H1 (cell line): ENCODE measurements around the gene GUCA2B. TPM values are rescaled to one million over a fixed set of nuclear protein-coding genes. Genes with fewer than 3 reads are reported as not detected.

ENCODE experiments used
- ATF3 ChIP-seq: IDR thresholded peaks from 2 replicates; pipeline ENCODE4 v1.6.1; 2011; ENCODE audit warnings: low read depth, mild to moderate bottlenecking, low read length; ENCODE audit not compliant: insufficient read depth
- BACH1 ChIP-seq: IDR thresholded peaks from 2 replicates; pipeline ENCODE4 v1.6.1; 2012; ENCODE audit warnings: low read length, improper control_type of control experiment
- CHD1 ChIP-seq: IDR thresholded peaks from 2 replicates; pipeline ENCODE4 v1.6.1; 2012; ENCODE audit warnings: low read depth, low read length, improper control_type of control experiment
- EGR1 ChIP-seq: IDR thresholded peaks from 2 replicates; pipeline ENCODE4 v1.6.1; 2011; ENCODE audit warnings: low read depth, low read length, borderline replicate concordance
- EP300 ChIP-seq, 2 experiments: IDR thresholded peaks; 1 replicate in 1 of 2; 2 replicates in 1 of 2; pipeline ENCODE4 v1.6.1; 2011 to 2012; ENCODE audit warnings: low read depth in 2 of 2, low read length in 2 of 2, mild to moderate bottlenecking in 2 of 2, borderline replicate concordance in 1 of 2, inconsistent platforms in 1 of 2, moderate library complexity in 1 of 2
- EZH2 ChIP-seq: fragments of 200-600 bp; sonication (generic); IDR thresholded peaks from 2 replicates; pipeline ENCODE4 v1.7.1; 2012; ENCODE audit warnings: low read depth, mild to moderate bottlenecking, moderate library complexity, low read length, inconsistent platforms; ENCODE audit not compliant: severe bottlenecking
- FOSL1 ChIP-seq: IDR thresholded peaks from 2 replicates; pipeline ENCODE4 v1.6.1; 2011; ENCODE audit warnings: mild to moderate bottlenecking, low read depth, low read length, moderate library complexity; ENCODE audit not compliant: insufficient read depth
- GABPA ChIP-seq: IDR thresholded peaks from 2 replicates; pipeline ENCODE4 v1.6.1; 2011; ENCODE audit warnings: mild to moderate bottlenecking, low read length, moderate library complexity, borderline replicate concordance; ENCODE audit not compliant: insufficient read depth
- JUN ChIP-seq: IDR thresholded peaks from 2 replicates; pipeline ENCODE4 v1.6.1; 2011; ENCODE audit warnings: low read depth, mild to moderate bottlenecking, improper control_type of control experiment, low read length
- KDM4A ChIP-seq: IDR thresholded peaks from one replicate; pipeline ENCODE4 v1.7.1; 2012; ENCODE audit warnings: low read depth, mild to moderate bottlenecking, moderate library complexity, low read length, inconsistent platforms; ENCODE audit not compliant: severe bottlenecking
- PHF8 ChIP-seq: fragments of 200-600 bp; sonication (generic); conservative IDR thresholded peaks from 2 replicates; pipeline ENCODE4 v1.7.1; 2012; ENCODE audit warnings: low read depth, mild to moderate bottlenecking, inconsistent platforms, low read length, moderate library complexity
- POLR2A ChIP-seq, 2 experiments: IDR thresholded peaks; 1 replicate in 1 of 2; 2 replicates in 1 of 2; pipeline ENCODE4 v1.6.1; 2011; ENCODE audit warnings: low read depth in 2 of 2, low read length in 2 of 2, mild to moderate bottlenecking in 2 of 2; ENCODE audit errors: control extremely low read depth in 1 of 2
- POLR2AphosphoS5 ChIP-seq: IDR thresholded peaks from 2 replicates; pipeline ENCODE4 v1.6.1; 2011; ENCODE audit warnings: low read depth, low read length
- RXRA ChIP-seq: IDR thresholded peaks from 2 replicates; pipeline ENCODE4 v1.6.1; 2011; ENCODE audit warnings: low read depth, mild to moderate bottlenecking, low read length, moderate library complexity; ENCODE audit not compliant: insufficient read depth
- SP2 ChIP-seq: IDR thresholded peaks from 2 replicates; pipeline ENCODE4 v1.6.1; 2012; ENCODE audit warnings: mild to moderate bottlenecking, low read length, inconsistent platforms
- SRF ChIP-seq: IDR thresholded peaks from 2 replicates; pipeline ENCODE4 v1.6.1; 2011; ENCODE audit warnings: mild to moderate bottlenecking, low read depth, low read length, moderate library complexity
- TAF1 ChIP-seq: IDR thresholded peaks from 2 replicates; pipeline ENCODE4 v1.6.1; 2011; ENCODE audit warnings: mild to moderate bottlenecking, low read depth, low read length
- TCF12 ChIP-seq: IDR thresholded peaks from 2 replicates; pipeline ENCODE4 v1.6.1; 2011; ENCODE audit warnings: low read depth, mild to moderate bottlenecking, low read length
- YY1 ChIP-seq: IDR thresholded peaks from 2 replicates; pipeline ENCODE4 v1.6.1; 2011; ENCODE audit warnings: low read depth, mild to moderate bottlenecking, low read length
- polyA plus RNA-seq, 7 experiments: library from polyadenylated mRNA; depleted of rRNA in 3 of 7; stranded (reverse) in 5 of 7; unstranded in 2 of 7; fragments of >200 nt in 5 of 7; fragments of 200-250 nt in 2 of 7; gene quantifications; 1 replicate in 5 of 7; 2 replicates in 1 of 7; 4 replicates in 1 of 7; pipeline versions ENCODE4 v1.2.1 to v1.2.3, GENCODE V29; 2011 to 2013; ENCODE audit warnings: missing spikeins in 2 of 7, mixed read lengths in 2 of 7
- total RNA-seq: library from RNA; stranded (reverse); fragmentation: NEBNext Ultra II Directional; extraction: Animal tissue kit (Norgen Biotek cat#: 25700); gene quantifications from 2 replicates; pipeline ENCODE4 v1.2.1, GENCODE V29; 2021
- TF ChIP-seq, protein P1 (sequence below), 3 experiments: IDR thresholded peaks; 1 replicate in 2 of 3; 2 replicates in 1 of 3; pipeline versions ENCODE4 v1.5.1 to v1.6.1; 2011; ENCODE audit warnings: low read length in 3 of 3, mild to moderate bottlenecking in 3 of 3, inconsistent platforms in 2 of 3, low read depth in 1 of 3, moderate library complexity in 1 of 3; ENCODE audit not compliant: insufficient read depth in 1 of 3; ENCODE audit errors: control extremely low read depth in 1 of 3
- TF ChIP-seq, protein P2 (sequence below): IDR thresholded peaks from 2 replicates; pipeline ENCODE4 v1.6.1; 2012; ENCODE audit warnings: inconsistent platforms

Gene GUCA2B
- total and polyA plus RNA-seq, 2 of the 8 experiments (the other 6 are each of a cell fraction or from before 2014, with no cell fraction given), result not detected

DNA sequence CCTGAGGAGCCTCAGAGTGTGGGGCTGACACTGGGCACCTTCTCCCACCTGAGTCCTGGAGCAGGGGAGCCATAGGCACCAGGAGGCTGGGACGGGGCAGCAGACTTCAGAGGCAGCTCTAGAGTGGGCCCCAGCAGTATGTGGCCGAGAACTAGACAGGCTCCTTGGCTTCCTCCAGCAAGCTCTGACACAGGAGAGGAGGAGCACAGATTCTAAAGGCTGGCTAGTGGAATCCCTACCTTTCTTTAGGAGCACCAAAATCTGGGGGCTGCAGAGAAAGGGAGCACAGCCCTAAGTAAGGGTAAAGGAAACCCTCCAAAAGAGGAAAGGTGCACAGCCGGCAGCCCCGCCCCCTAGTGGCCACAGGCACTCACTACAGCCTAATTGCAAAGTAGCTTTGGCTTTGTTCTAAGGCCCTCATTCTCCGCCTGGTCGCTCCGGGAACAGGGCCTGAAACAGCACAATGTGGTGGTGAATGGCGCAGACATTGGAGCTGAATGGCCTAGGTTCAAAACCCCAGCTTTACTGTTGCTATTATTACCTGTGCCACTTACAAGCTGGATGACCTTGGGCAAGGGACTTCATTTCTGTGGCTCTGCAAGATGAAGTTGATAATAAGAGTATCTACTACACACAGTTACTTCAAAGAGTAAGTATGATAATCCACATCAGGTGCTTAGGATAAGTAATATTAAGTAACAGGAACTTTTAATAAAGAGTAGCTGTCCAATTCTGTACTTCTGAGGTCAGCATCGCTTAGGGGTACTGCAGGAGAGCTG, 20.1 kb downstream of the GUCA2B start (continued):
- TF ChIP-seq, protein P1, sequence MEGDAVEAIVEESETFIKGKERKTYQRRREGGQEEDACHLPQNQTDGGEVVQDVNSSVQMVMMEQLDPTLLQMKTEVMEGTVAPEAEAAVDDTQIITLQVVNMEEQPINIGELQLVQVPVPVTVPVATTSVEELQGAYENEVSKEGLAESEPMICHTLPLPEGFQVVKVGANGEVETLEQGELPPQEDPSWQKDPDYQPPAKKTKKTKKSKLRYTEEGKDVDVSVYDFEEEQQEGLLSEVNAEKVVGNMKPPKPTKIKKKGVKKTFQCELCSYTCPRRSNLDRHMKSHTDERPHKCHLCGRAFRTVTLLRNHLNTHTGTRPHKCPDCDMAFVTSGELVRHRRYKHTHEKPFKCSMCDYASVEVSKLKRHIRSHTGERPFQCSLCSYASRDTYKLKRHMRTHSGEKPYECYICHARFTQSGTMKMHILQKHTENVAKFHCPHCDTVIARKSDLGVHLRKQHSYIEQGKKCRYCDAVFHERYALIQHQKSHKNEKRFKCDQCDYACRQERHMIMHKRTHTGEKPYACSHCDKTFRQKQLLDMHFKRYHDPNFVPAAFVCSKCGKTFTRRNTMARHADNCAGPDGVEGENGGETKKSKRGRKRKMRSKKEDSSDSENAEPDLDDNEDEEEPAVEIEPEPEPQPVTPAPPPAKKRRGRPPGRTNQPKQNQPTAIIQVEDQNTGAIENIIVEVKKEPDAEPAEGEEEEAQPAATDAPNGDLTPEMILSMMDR (IDR thresholded peaks at IDR 0.05; ENCODE audit: control extremely low read depth in 1 of 3, insufficient read depth in 1 of 3, low read depth in 1 of 3, low read length in 3 of 3), result peak; percentile 82 to 97 (median 97)
- TF ChIP-seq FOSL1 (no peak), TCF12 (no peak), EP300 (IDR thresholded peaks at IDR 0.05; ENCODE audit: borderline replicate concordance in 1 of 2, low read depth in 2 of 2, low read length in 2 of 2) (no peak), JUN (no peak), POLR2AphosphoS5 (no peak), POLR2A (IDR thresholded peaks at IDR 0.05; ENCODE audit: control extremely low read depth in 1 of 2, low read depth in 2 of 2, low read length in 2 of 2) (peak in 1 of 2 experiments; percentile 29; a peak in 1 of 3 replicates), PHF8 (no peak), GABPA (0 out of 2 replicates have a peak, but pooled peaks have one; percentile 24), BACH1 (no peak), RXRA (no peak), ATF3 (no peak), SP2 (no peak), YY1 (no peak), EZH2 (no peak), EGR1 (no peak), CHD1 (no peak), KDM4A (no peak), SRF (no peak), TAF1 (0 out of 2 replicates have a peak, but pooled peaks have one; percentile 30)
- TF ChIP-seq, protein P2, sequence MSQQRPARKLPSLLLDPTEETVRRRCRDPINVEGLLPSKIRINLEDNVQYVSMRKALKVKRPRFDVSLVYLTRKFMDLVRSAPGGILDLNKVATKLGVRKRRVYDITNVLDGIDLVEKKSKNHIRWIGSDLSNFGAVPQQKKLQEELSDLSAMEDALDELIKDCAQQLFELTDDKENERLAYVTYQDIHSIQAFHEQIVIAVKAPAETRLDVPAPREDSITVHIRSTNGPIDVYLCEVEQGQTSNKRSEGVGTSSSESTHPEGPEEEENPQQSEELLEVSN, result no peak
